HAP-1 (cell line): ENCODE results near the gene PLXNA2.

ENCODE experiments used
- DNase-seq, 2 experiments: peaks; one replicate each; pipeline ENCODE4 v3.0.0-alpha.2; 2016 to 2020; ENCODE audit warnings: low spot score in 2 of 2
- H3K27me3 ChIP-seq: fragments of 250-450 bp; sonication (Bioruptor Pico); 2 replicates; pipeline ENCODE4 v1.5.1; 2020; ENCODE audit warnings: low read depth, mild to moderate bottlenecking, moderate library complexity
- H3K36me3 ChIP-seq: fragments of 250-450 bp; sonication (Bioruptor Pico); replicated peaks from 2 replicates; pipeline ENCODE4 v1.5.1; 2020; ENCODE audit warnings: mild to moderate bottlenecking
- H3K4me1 ChIP-seq: fragments of 250-450 bp; sonication (Bioruptor Pico); 2 replicates; pipeline ENCODE4 v1.5.1; 2020; ENCODE audit warnings: mild to moderate bottlenecking
- H3K4me3 ChIP-seq: fragments of 250-450 bp; sonication (Bioruptor Pico); 2 replicates; pipeline ENCODE4 v1.5.1; 2020; ENCODE audit warnings: mild to moderate bottlenecking, moderate library complexity
- H3K9me3 ChIP-seq: fragments of 250-450 bp; sonication (Bioruptor Pico); 2 replicates; pipeline ENCODE4 v1.5.1; 2020; ENCODE audit warnings: mild to moderate bottlenecking, moderate library complexity
- in situ Hi-C: fragments of 300-500 bp; cut with MboI; formaldehyde crosslinking; loops from 3 replicates; pipeline ENCODE4 v1.14.3; 2020; ENCODE audit warnings: low sequenced_read_pairs, inconsistent platforms, mixed read lengths

Gene PLXNA2

DNA sequence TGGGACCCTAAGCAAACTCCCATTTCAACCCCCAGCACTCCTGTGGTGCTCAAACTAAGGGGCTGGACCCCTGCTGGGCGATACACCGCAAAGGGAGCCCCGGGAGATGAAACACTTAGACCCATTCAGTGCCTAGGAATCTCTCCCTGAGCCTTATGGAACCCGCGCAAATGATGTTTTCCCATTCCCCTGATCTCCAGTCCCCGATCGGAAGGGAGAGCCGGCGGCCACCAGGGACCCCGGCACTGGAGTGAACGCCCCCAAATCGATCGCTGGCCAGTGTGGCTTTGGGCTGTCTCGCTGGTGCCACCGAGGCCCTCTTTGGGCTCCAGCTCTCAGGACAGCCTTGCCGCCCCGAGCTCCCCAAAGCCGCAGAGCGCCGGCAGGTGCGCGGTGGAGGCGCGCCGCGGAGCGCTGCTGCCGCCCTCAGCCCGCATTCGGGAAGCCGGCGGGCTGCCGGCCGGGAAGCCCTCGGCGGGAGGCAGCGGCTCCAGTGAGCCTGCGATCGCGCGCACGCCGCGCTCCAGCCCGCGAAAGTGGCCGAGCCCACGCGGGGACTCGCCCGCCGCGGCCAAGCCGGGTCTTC is 1.1 kb downstream of the PLXNA2 start:
- in situ Hi-C loops = no loop called here

GRCh38 chr1:208242146-208242545 is 2.0 kb downstream of the PLXNA2 start:
- in situ Hi-C loops = no loop called here
- H3K4me1 ChIP-seq = peaks cover 7% of the 10 kb centered on the region; the same call in 1 of the 2 replicates
- peaks cover 17% of the 10 kb centered on the region for H3K27me3 ChIP-seq
- DNase-seq = no peak
- H3K36me3 ChIP-seq = no peaks in the 10 kb centered on the region
- no peak overlapping the region for H3K4me3 ChIP-seq
- H3K9me3 ChIP-seq = no peaks in the 10 kb centered on the region

More for the DNA sequence above, 1.1 kb downstream of the PLXNA2 start:
- peak overlapping the region; percentile 41 for H3K4me3 ChIP-seq
- no peaks in the 10 kb centered on the region for H3K36me3 ChIP-seq
- DNase-seq = peak in 1 of 2 experiments; percentile 16
- H3K4me1 ChIP-seq = peaks cover 7% of the 10 kb centered on the region; the same call in 1 of the 2 replicates
- H3K27me3 ChIP-seq = peaks cover 17% of the 10 kb centered on the region
- no peaks in the 10 kb centered on the region for H3K9me3 ChIP-seq

- in situ Hi-C loops = no loop called here
Observed at GRCh38 chr1:208241512-208241911, 2.7 kb downstream of the PLXNA2 start.

DNA sequence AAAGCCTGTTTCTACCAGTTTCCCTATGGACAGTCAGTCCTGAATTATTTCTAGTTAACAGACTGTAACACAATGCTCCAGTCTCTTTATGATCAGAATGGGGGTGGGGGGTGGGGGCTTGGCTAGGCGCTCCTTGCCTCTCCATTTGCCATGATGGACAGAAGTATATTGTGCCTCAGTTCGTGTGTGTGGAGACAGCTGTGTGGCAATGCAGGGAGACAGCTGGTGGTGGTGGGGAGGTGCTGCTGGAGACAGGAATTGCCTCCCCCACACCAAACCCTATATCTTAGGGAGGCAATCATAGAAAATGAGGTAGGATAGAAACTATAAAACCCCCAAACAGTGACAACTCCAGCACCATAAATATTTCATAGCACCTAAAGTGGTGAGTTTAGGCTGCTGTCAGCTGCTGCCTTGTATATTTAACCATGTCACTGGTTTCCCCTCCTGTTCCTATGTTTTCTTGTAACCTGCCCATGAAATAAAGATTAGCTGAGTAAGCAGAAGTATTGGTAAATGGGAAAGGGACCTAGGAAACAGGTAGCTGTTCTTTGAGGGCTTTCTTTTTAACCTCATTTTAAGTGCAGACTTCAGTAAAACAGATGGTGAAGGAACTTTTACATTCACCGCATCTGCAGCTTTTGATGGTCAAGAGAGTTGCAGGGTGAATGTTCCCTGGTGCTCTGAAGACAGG is 3.4 kb downstream of the PLXNA2 start:
- in situ Hi-C loops = no loop called here
- H3K4me3 ChIP-seq = no peak overlapping the region
- DNase-seq = no peak
- peaks cover 7% of the 10 kb centered on the region; the same call in 1 of the 2 replicates for H3K4me1 ChIP-seq
- H3K36me3 ChIP-seq = no peaks in the 10 kb centered on the region
- no peaks in the 10 kb centered on the region for H3K9me3 ChIP-seq
- peaks cover 15% of the 10 kb centered on the region for H3K27me3 ChIP-seq

More at GRCh38 chr1:208241512-208241911, 2.7 kb downstream of the PLXNA2 start:
- peaks cover 16% of the 10 kb centered on the region for H3K27me3 ChIP-seq
- no peaks in the 10 kb centered on the region for H3K36me3 ChIP-seq
- no peak for DNase-seq
- H3K9me3 ChIP-seq = no peaks in the 10 kb centered on the region
- peaks cover 7% of the 10 kb centered on the region; the same call in 1 of the 2 replicates for H3K4me1 ChIP-seq
- H3K4me3 ChIP-seq = no peak overlapping the region

- no peak for DNase-seq
- in situ Hi-C loops = no loop called here
- Histone ChIP-seq H3K4me1 (peaks cover 3% of the 10 kb centered on the region; the same call in 1 of the 2 replicates), H3K36me3 (no peaks in the 10 kb centered on the region), H3K9me3 (no peaks in the 10 kb centered on the region), H3K4me3 (no peak overlapping the region), H3K27me3 (peaks cover 15% of the 10 kb centered on the region)
Observed at GRCh38 chr1:208239473-208240381, 4.5 kb downstream of the PLXNA2 start.

DNA sequence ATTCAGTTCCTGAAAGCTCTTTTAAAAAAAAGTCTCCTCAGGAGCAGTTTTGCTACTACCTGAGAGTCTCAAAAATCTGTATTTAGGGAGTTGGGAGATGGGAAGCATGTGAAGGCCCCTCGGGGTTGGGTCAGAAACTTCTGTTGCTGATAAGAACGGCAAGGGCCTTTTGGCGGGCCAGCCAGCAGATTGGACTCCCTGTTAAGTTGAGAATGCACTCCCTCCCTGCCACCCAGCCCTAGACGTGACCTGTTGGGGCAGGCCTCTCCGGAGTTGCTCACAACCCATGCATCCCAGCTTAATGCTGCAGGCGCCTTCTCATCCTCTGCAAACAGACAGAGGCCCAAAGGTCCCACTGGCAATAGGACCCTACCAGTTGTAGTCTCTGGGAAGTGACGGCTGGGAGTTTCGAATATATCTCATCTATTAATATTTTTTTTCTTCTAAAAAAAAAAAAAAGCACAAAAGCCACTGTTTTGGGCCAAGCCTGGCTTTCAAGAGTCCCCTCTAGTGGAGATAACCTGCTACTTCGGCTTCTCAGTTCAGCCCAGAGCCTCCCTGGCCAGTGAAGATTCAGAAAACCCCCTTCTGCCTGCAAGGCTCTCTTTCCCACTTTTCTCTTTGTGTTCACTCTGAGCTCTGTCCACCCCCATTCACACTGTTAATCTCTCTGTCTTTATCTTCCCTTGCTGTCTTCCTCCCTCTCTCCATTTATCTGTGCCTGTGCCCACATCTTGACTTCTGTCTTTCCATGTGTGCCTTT is 5.3 kb downstream of the PLXNA2 start:
- Histone ChIP-seq H3K4me3 (no peak overlapping the region), H3K4me1 (no peaks in the 10 kb centered on the region), H3K36me3 (no peaks in the 10 kb centered on the region), H3K27me3 (peaks cover 15% of the 10 kb centered on the region), H3K9me3 (no peaks in the 10 kb centered on the region)
- in situ Hi-C loops = no loop called here
- DNase-seq = peak; percentile 5 to 22

- Histone ChIP-seq H3K9me3 (no peaks in the 10 kb centered on the region), H3K27me3 (peaks cover 7% of the 10 kb centered on the region), H3K4me1 (no peaks in the 10 kb centered on the region), H3K36me3 (no peaks in the 10 kb centered on the region), H3K4me3 (no peak overlapping the region)
- in situ Hi-C loops = no loop called here
- no peak for DNase-seq
Observed at GRCh38 chr1:208237241-208237640, 6.9 kb downstream of the PLXNA2 start.

DNA sequence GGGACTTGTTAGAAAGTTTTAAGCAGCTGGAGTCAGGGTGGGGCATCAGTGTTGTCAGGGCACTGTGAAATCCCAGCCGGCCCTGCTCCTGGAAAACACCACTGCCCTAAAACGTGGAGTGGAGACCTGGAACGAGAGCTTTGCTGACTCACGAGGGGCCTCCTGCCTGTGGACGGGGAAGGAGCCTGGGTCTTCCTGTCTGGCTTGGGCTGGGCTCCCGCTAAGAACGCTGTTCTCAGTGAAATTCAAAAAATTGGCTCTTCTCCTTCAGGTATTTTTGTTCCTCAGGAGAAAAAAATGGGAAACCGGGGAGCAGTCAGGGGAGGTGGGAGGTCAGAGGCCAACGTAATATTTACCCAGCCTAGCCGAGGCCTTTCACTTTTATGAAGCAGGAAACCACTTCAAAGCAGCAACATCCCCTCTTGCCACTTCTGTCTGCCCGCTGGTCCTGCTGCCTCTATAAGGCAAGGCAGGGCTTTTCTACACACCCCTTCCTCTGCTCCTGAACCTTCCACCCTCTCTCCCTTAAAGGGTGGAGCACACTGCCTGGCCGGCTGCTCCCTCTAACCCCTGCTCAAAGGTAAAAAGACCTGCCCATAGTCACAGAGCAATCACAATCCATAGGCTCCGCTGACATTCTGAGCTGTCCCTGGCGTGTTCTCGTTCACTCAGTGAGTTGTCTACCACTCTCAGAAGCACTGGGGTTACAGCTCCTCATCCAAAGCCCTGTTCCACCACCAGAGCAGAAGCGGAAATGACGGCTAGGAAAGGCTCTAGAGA is 8.0 kb downstream of the PLXNA2 start:
- Histone ChIP-seq H3K27me3 (no peaks in the 10 kb centered on the region; the same call in 1 of the 2 replicates), H3K4me3 (no peak overlapping the region), H3K4me1 (no peaks in the 10 kb centered on the region), H3K9me3 (no peaks in the 10 kb centered on the region), H3K36me3 (no peaks in the 10 kb centered on the region)
- DNase-seq = no peak
- in situ Hi-C loops = no loop called here

DNA sequence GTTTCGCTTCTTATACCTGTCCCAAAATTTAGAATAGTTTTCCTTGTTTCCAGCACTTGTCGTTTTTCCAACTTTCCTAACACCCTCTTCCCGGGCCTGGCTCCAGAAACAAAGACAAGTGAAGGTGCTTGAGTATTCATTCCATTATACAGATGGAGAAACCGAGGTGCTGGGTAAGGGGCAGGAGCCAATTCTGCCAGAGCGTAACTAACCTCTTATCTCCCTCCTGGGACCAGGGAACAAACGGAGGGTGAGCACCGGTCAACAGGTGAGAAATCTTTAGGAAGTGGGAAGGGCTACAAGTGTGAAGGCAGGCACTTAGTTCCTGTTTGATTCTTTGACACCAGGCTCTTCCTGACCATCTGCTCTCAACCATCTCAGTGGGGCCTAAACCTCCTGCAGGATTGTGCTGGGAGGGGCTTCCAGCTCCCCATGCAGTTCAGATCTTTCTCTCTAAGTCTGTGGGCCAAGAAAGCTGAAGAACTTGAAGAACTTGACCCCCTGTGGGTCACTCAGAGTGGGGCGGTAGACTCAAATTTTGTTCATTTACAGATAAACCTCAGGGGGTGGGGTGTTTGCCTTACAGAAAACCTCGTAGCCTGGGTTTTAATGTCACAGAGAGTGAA is 8.7 kb downstream of the PLXNA2 start:
- no peak overlapping the region for H3K4me3 ChIP-seq
- H3K4me1 ChIP-seq = no peaks in the 10 kb centered on the region

DNA sequence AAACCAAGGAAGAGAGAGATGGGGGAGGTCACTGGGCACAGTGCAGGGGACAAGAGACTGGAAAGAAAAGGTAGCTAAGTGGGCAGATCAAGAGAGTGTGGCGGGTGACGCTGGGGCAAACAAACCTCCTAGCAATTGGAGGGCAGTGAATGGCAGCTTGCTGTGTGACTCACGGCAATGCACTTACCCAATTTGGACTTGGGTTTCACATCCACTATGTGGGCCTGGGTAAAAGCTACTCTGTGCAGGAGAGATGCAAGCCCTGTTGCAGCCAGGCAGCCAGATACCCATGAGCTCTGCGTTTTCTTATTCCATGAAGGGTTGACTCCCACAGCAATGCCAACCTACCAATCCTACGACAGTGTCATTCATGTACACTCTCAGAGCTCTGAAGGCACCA is 9.5 kb downstream of the PLXNA2 start:
- Histone ChIP-seq H3K4me3 (no peak overlapping the region), H3K36me3 (no peaks in the 10 kb centered on the region), H3K4me1 (no peaks in the 10 kb centered on the region), H3K9me3 (no peaks in the 10 kb centered on the region), H3K27me3 (no peaks in the 10 kb centered on the region; the same call in 1 of the 2 replicates)
- in situ Hi-C loops = no loop called here
- DNase-seq = no peak

More for the DNA sequence above, 8.7 kb downstream of the PLXNA2 start:
- H3K36me3 ChIP-seq = no peaks in the 10 kb centered on the region
- no peak for DNase-seq
- in situ Hi-C loops = no loop called here
- no peaks in the 10 kb centered on the region; the same call in 1 of the 2 replicates for H3K27me3 ChIP-seq
- no peaks in the 10 kb centered on the region for H3K9me3 ChIP-seq

- H3K4me1 ChIP-seq = no peaks in the 10 kb centered on the region
- H3K27me3 ChIP-seq = no peaks in the 10 kb centered on the region
Observed at GRCh38 chr1:208233978-208234377, 10.2 kb downstream of the PLXNA2 start.

GRCh38 chr1:208233546-208233945 is 10.6 kb downstream of the PLXNA2 start:
- Histone ChIP-seq H3K36me3 (no peaks in the 10 kb centered on the region), H3K27me3 (no peaks in the 10 kb centered on the region), H3K4me1 (no peaks in the 10 kb centered on the region), H3K9me3 (no peaks in the 10 kb centered on the region), H3K4me3 (no peak overlapping the region)
- no peak for DNase-seq
- in situ Hi-C loops = no loop called here

More at GRCh38 chr1:208233978-208234377, 10.2 kb downstream of the PLXNA2 start:
- Histone ChIP-seq H3K36me3 (no peaks in the 10 kb centered on the region), H3K4me3 (no peak overlapping the region), H3K9me3 (no peaks in the 10 kb centered on the region)
- in situ Hi-C loops = no loop called here
- DNase-seq = no peak
